Esophagus muscularis mucosa (tissue), 4 donors: Measurements from ENCODE around the gene SLC25A13. TPM values are rescaled to one million over a fixed set of nuclear protein-coding genes. Genes with fewer than 3 reads are reported as not detected.

Experiments
- DNase-seq: peaks from one replicate; pipeline ENCODE4 v3.0.0-alpha.2; 2017; ENCODE audit errors: extremely low spot score
- H3K27ac ChIP-seq, 4 donors: fragments of 200-600 bp; sonication (generic); replicated peaks in 1 of 4; 1 replicate in 3 of 4; 2 replicates in 1 of 4; pipeline ENCODE4 v1.5.1; 2016 to 2019; ENCODE audit warnings: mild to moderate bottlenecking in 1 of 4
- H3K27me3 ChIP-seq, 4 donors: fragments of 200-600 bp; sonication (generic); one replicate each; pipeline versions ENCODE4 v1.5.1 to v1.6.0; 2016 to 2019
- H3K36me3 ChIP-seq, 4 donors: fragments of 200-600 bp; sonication (generic); one replicate each; pipeline ENCODE4 v1.5.1; 2016 to 2019
- H3K4me1 ChIP-seq, 4 donors: fragments of 200-600 bp; sonication (generic); one replicate each; pipeline ENCODE4 v1.5.1; 2016 to 2019
- H3K4me3 ChIP-seq, 4 donors: fragments of 200-600 bp; sonication (generic); 1 replicate in 2 of 4; 2 replicates in 2 of 4; pipeline ENCODE4 v1.5.1; 2016 to 2019; ENCODE audit warnings: mild to moderate bottlenecking in 4 of 4, moderate library complexity in 1 of 4
- H3K9me3 ChIP-seq, 4 donors: fragments of 200-600 bp; sonication (generic); 1 replicate in 3 of 4; 2 replicates in 1 of 4; pipeline ENCODE4 v1.5.1; 2016 to 2019
- CTCF ChIP-seq, 3 experiments: fragments of 200-600 bp in 2 of 3; fragments of 450-650 bp in 1 of 3; sonication (generic) in 2 of 3; IDR thresholded peaks; one replicate each; pipeline ENCODE4 v1.5.1; 2017 to 2019; ENCODE audit warnings: antibody characterized with exemption in 3 of 3, mild to moderate bottlenecking in 2 of 3, moderate library complexity in 1 of 3
- EP300 ChIP-seq: sonication (generic); formaldehyde crosslinking; IDR thresholded peaks from one replicate; pipeline ENCODE4 v1.6.1; 2017; ENCODE audit warnings: antibody characterized with exemption
- POLR2A ChIP-seq: fragments of 450-650 bp; IDR thresholded peaks from one replicate; pipeline ENCODE4 v1.6.1; 2017; ENCODE audit warnings: antibody characterized with exemption, moderate library complexity, mild to moderate bottlenecking, low read depth
- POLR2AphosphoS5 ChIP-seq, 2 donors: sonication (generic); formaldehyde crosslinking; IDR thresholded peaks; one replicate each; pipeline ENCODE4 v1.6.1; 2017; ENCODE audit warnings: antibody characterized with exemption in 2 of 2
- WGBS: methylation state at CpG from one replicate; pipeline ENCODE4 v1.1.5; 2018; 5-methylcytosine and 5-hydroxymethylcytosine counted together
- intact Hi-C: fragments of 100-400 bp; cut with DNase I; formaldehyde crosslinking; loops from one replicate; pipeline ENCODE4 v1.15.1; 2023
- total RNA-seq, 4 donors: library from RNA; depleted of rRNA; stranded (reverse); fragments of >200 nt; gene quantifications; one replicate each; pipeline versions ENCODE4 v1.1.0 to v1.2.1, GENCODE V29; 2016

SLC25A13 gene
- total RNA-seq, 4 donors from 2014 or later = 8.6 to 17.4 (median 14.4) TPM

GRCh38 chr7:96244992-96245292 is 77.0 kb downstream of the SLC25A13 start:
- no peak for DNase-seq
- Histone ChIP-seq H3K9me3 (no peaks in the 10 kb centered on the region), H3K4me1 (no peaks in the 10 kb centered on the region), H3K27ac (no peak overlapping the region), H3K4me3 (no peak overlapping the region), H3K36me3 (no peaks in the 10 kb centered on the region), H3K27me3 (no peaks in the 10 kb centered on the region)
- WGBS = 97% methylated on average over 2 of the region's 2 CpGs
- TF ChIP-seq POLR2AphosphoS5 (IDR thresholded peaks at IDR 0.05) = no peak
- TF ChIP-seq EP300 = no peak
- no peak for TF ChIP-seq CTCF (IDR thresholded peaks at IDR 0.05)
- no peak for TF ChIP-seq POLR2A
- intact Hi-C loops = no loop called here

GRCh38 chr7:96244244-96244991 is 77.5 kb downstream of the SLC25A13 start:
- TF ChIP-seq POLR2AphosphoS5 (IDR thresholded peaks at IDR 0.05) (no peak), EP300 (no peak), POLR2A (no peak), CTCF (IDR thresholded peaks at IDR 0.05) (no peak)
- H3K9me3 ChIP-seq = no peaks in the 10 kb centered on the region
- H3K4me3 ChIP-seq = no peak overlapping the region
- intact Hi-C loops = no loop called here
- no peaks in the 10 kb centered on the region for H3K4me1 ChIP-seq
- WGBS = 86% methylated on average over 6 of the region's 6 CpGs
- no peaks in the 10 kb centered on the region for H3K36me3 ChIP-seq
- H3K27me3 ChIP-seq = no peaks in the 10 kb centered on the region
- H3K27ac ChIP-seq = no peak overlapping the region
- DNase-seq = no peak

GRCh38 chr7:96243241-96243640 is 78.7 kb downstream of the SLC25A13 start:
- no peak for DNase-seq
- no peaks in the 10 kb centered on the region for H3K9me3 ChIP-seq
- no peak overlapping the region for H3K27ac ChIP-seq
- no peak overlapping the region for H3K4me3 ChIP-seq
- TF ChIP-seq CTCF (IDR thresholded peaks at IDR 0.05) = no peak
- no peaks in the 10 kb centered on the region for H3K36me3 ChIP-seq
- no peaks in the 10 kb centered on the region for H3K4me1 ChIP-seq
- 95% methylated on average over 2 of the region's 2 CpGs for WGBS
- intact Hi-C loops = no loop called here
- H3K27me3 ChIP-seq = no peaks in the 10 kb centered on the region

GRCh38 chr7:96241855-96242254 is 80.0 kb downstream of the SLC25A13 start:
- no peak for TF ChIP-seq POLR2A
- TF ChIP-seq POLR2AphosphoS5 (IDR thresholded peaks at IDR 0.05) = no peak
- no peak for TF ChIP-seq EP300
- TF ChIP-seq CTCF (IDR thresholded peaks at IDR 0.05) = no peak
- Histone ChIP-seq H3K4me3 (no peak overlapping the region), H3K36me3 (no peaks in the 10 kb centered on the region), H3K27ac (no peak overlapping the region), H3K27me3 (no peaks in the 10 kb centered on the region), H3K4me1 (peaks cover 2 to 9% (median 5%) of the 10 kb centered on the region in 4 donors), H3K9me3 (no peaks in the 10 kb centered on the region)
- no peak for DNase-seq
- intact Hi-C loops = no loop called here
- 91% methylated on average over 3 of the region's 3 CpGs for WGBS
